Measurements from ENCODE around the gene WFDC6. TPM values are rescaled to one million over a fixed set of nuclear protein-coding genes. Genes with fewer than 3 reads are reported as not detected.
A peak's percentile ranks its signal among the peaks of the same experiment; 100 is the strongest.

Gene WFDC6
- total and polyA plus RNA-seq, 2 donors (not counting 1 experiment from before 2014, with no cell fraction given) = not detected

DNA sequence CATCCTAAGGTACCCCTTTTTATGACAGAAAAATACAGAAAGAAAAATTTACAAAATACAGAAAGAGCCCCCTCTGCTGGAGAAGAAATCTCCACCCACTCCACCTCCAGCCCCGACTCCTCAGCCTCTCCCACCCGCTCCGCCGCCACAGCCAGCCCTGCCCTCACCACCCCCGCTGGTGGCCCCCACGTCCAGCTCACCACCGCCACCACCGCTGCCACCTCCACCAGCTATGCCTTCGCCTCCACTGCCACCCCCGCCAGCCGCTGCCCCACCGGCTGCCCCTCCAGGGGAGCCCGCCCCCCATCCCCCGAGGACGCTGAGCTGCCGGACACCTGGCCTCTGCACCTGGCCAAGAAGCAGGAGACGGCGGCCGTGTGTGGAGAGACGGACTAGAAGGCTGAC, 52.0 kb downstream of the WFDC6 start:
- Histone ChIP-seq H3K4me1 (ENCODE audit: control insufficient read depth in 2 of 2, insufficient read depth in 2 of 2, low read length in 2 of 2) (no peaks in the 10 kb centered on the region), H3K9ac (ENCODE audit: low read length) (no peak overlapping the region), H3K4me3 (ENCODE audit: control extremely low read depth in 1 of 5, extremely low read depth in 1 of 5, insufficient read depth in 1 of 5, low read depth in 2 of 5, low read length in 4 of 5) (no peak overlapping the region), H3K79me2 (ENCODE audit: control insufficient read depth, insufficient read depth, low read length) (no peaks in the 10 kb centered on the region), H3K4me2 (replicated peaks; ENCODE audit: low read depth, low read length, poor library complexity, severe bottlenecking) (no peak overlapping the region), H3K9me3 (ENCODE audit: control extremely low read depth in 1 of 3, control insufficient read depth in 2 of 3, insufficient read depth in 1 of 3, low read length in 2 of 3) (no peaks in the 10 kb centered on the region), H3K27ac (ENCODE audit: low read length in 2 of 2) (no peak overlapping the region), H3K27me3 (replicated peaks in 1 of 4; ENCODE audit: control extremely low read depth in 1 of 4, control insufficient read depth in 3 of 4, insufficient read depth in 4 of 4, low read length in 3 of 4) (peaks cover 0 to 21% (median 5%) of the 10 kb centered on the region in 4 experiments), H3K36me3 (replicated peaks in 1 of 2; ENCODE audit: control extremely low read depth in 1 of 2, control insufficient read depth in 1 of 2, extremely low read depth in 1 of 2, insufficient read depth in 2 of 2, low read length in 1 of 2) (no peaks in the 10 kb centered on the region), H4K20me1 (ENCODE audit: control insufficient read depth, insufficient read depth, low read length, poor library complexity, severe bottlenecking) (no peaks in the 10 kb centered on the region), H2AFZ (ENCODE audit: insufficient read depth, low read depth, low read length, poor library complexity, severe bottlenecking) (no peak overlapping the region)
- Mint-ChIP-seq H3K4me1 (no peaks in the 10 kb centered on the region), H3K9me3 (ENCODE audit: insufficient read depth) (no peaks in the 10 kb centered on the region), H3K27ac (no peak overlapping the region), H3K4me3 (no peak overlapping the region), H3K27me3 (peaks cover 46% of the 10 kb centered on the region)
- DNase-seq (peak; percentile 27), ATAC-seq (ENCODE audit: low read depth) (no peak)
- no peak for TF ChIP-seq EZH2 (IDR thresholded peaks at IDR 0.05; ENCODE audit: borderline replicate concordance, insufficient read depth, low read depth, low read length, poor library complexity, severe bottlenecking)
- TF ChIP-seq, protein P1, sequence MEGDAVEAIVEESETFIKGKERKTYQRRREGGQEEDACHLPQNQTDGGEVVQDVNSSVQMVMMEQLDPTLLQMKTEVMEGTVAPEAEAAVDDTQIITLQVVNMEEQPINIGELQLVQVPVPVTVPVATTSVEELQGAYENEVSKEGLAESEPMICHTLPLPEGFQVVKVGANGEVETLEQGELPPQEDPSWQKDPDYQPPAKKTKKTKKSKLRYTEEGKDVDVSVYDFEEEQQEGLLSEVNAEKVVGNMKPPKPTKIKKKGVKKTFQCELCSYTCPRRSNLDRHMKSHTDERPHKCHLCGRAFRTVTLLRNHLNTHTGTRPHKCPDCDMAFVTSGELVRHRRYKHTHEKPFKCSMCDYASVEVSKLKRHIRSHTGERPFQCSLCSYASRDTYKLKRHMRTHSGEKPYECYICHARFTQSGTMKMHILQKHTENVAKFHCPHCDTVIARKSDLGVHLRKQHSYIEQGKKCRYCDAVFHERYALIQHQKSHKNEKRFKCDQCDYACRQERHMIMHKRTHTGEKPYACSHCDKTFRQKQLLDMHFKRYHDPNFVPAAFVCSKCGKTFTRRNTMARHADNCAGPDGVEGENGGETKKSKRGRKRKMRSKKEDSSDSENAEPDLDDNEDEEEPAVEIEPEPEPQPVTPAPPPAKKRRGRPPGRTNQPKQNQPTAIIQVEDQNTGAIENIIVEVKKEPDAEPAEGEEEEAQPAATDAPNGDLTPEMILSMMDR (IDR thresholded peaks at IDR 0.05) = peak; percentile 30
- ChIA-PET POLR2A (no interaction called here), CTCF (interaction anchor here (0.7 to 2.4 kb wide), 3 partner anchors 48 to 164 kb away, joined by 3 to 13 read pairs (median 3); partner anchors contain the start of gene SYS1)
- intact Hi-C loops (cut with micrococcal nuclease) = no loop called here
- WGBS (ENCODE audit: insufficient coverage) = 34% methylated on average over 12 of the region's 20 CpGs

DNA sequence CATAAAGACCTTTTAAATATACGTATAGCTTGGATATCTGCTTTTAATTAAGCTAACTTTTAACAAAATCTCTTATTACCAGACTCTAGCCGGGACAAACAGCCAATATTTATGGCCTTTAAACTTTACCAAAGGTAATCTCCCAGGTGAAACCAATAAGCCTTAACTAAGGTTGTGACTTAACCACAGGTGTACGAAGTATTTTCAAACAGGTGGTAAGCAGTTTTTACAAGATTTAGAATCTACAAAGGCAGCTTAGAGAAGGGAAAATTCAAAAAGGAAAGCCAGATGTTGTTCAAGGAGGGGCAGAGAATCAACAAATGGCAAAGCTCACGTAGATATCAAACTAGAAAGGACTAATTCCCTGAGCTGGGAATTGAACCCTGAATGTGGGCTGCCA, 53.9 kb downstream of the WFDC6 start:
- H3K79me2 ChIP-seq (ENCODE audit: control insufficient read depth, insufficient read depth, low read length) = no peaks in the 10 kb centered on the region
- no peak for DNase-seq
- H3K36me3 ChIP-seq (replicated peaks in 1 of 2; ENCODE audit: control extremely low read depth in 1 of 2, control insufficient read depth in 1 of 2, extremely low read depth in 1 of 2, insufficient read depth in 2 of 2, low read length in 1 of 2) = no peaks in the 10 kb centered on the region
- peaks cover 0 to 33% (median 9%) of the 10 kb centered on the region in 4 experiments for H3K27me3 ChIP-seq (replicated peaks in 1 of 4; ENCODE audit: control extremely low read depth in 1 of 4, control insufficient read depth in 3 of 4, insufficient read depth in 4 of 4, low read length in 3 of 4)
- no peak overlapping the region for H3K9ac ChIP-seq (ENCODE audit: low read length)
- no peaks in the 10 kb centered on the region for H3K9me3 Mint-ChIP-seq (ENCODE audit: insufficient read depth)
- H4K20me1 ChIP-seq (ENCODE audit: control insufficient read depth, insufficient read depth, low read length, poor library complexity, severe bottlenecking) = no peaks in the 10 kb centered on the region
- no peak overlapping the region for H3K27ac Mint-ChIP-seq
- H3K9me3 ChIP-seq (ENCODE audit: control extremely low read depth in 1 of 3, control insufficient read depth in 2 of 3, insufficient read depth in 1 of 3, low read length in 2 of 3) = no peaks in the 10 kb centered on the region
- 85% methylated on average over 2 of the region's 4 CpGs for WGBS (ENCODE audit: insufficient coverage)
- no peak overlapping the region for H2AFZ ChIP-seq (ENCODE audit: insufficient read depth, low read depth, low read length, poor library complexity, severe bottlenecking)
- H3K4me1 Mint-ChIP-seq = no peaks in the 10 kb centered on the region
- no peak for ATAC-seq (ENCODE audit: low read depth)
- intact Hi-C loops (cut with micrococcal nuclease) = no loop called here
- peaks cover 55% of the 10 kb centered on the region for H3K27me3 Mint-ChIP-seq
- POLR2A ChIA-PET = no interaction called here
- CTCF ChIA-PET = interaction anchor here (0.7 to 2.4 kb wide), 8 partner anchors 14 to 354 kb away, joined by 3 to 13 read pairs (median 4); partner anchors contain the start of gene SYS1
- no peak overlapping the region for H3K4me2 ChIP-seq (replicated peaks; ENCODE audit: low read depth, low read length, poor library complexity, severe bottlenecking)
- no peaks in the 10 kb centered on the region for H3K4me1 ChIP-seq (ENCODE audit: control insufficient read depth in 2 of 2, insufficient read depth in 2 of 2, low read length in 2 of 2)
- no peak overlapping the region for H3K4me3 Mint-ChIP-seq
- no peak overlapping the region for H3K4me3 ChIP-seq (ENCODE audit: control extremely low read depth in 1 of 5, extremely low read depth in 1 of 5, insufficient read depth in 1 of 5, low read depth in 2 of 5, low read length in 4 of 5)
- no peak overlapping the region for H3K27ac ChIP-seq (ENCODE audit: low read length in 2 of 2)
- TF ChIP-seq, protein P1 (IDR thresholded peaks at IDR 0.05) = no peak

All from B cell (primary cell).